HCEC 1CT (cell line): Measurements from ENCODE around the gene CBX4.

Experiments used
- DNase-seq: peaks from one replicate; pipeline ENCODE4 v3.0.0-alpha.2; 2017

The CBX4 gene

DNA sequence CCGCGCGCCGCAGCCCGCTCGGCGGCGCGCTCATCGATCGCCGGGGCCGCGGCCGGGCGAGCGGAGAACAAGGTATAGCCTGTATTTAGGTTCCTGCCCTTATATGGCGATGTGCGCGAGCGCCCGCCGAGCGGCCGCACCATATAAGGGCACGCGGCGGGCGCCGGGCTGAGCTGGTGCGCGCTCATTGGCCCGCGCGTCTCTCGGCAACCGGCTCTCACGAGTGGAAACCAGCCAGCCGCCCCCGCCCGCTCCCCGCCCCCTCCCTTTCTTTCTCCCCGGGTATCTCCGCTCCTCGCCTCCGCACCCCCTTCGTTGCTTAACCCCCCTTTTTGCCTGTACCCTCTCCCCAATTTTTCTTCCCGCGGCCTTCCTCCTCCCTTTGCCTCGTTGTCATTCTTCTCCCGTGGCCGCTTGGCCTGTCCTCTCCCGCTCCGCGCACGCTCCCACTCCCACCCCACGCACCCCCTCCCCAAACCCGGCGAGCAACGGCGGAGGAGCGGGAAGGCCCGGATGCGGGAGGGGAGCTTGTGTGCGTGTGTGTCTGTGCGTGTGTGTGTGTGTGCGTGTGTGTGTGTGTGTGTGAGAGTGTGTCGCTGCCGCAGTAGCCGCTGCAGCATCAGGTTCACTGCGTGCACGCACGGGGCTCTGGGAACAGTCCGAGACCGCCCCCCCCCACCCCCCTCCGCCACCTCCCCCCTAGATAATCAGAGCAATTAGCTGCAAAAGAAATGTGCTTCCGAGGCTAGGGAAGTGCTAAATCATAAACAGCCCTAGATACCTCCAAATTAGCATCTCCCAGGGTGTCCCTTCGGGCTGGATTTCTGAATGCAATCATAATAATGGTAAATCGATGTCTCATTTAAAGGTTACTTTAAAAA is 28.9 kb downstream of the CBX4 start:
- peak; percentile 88 for DNase-seq

DNA sequence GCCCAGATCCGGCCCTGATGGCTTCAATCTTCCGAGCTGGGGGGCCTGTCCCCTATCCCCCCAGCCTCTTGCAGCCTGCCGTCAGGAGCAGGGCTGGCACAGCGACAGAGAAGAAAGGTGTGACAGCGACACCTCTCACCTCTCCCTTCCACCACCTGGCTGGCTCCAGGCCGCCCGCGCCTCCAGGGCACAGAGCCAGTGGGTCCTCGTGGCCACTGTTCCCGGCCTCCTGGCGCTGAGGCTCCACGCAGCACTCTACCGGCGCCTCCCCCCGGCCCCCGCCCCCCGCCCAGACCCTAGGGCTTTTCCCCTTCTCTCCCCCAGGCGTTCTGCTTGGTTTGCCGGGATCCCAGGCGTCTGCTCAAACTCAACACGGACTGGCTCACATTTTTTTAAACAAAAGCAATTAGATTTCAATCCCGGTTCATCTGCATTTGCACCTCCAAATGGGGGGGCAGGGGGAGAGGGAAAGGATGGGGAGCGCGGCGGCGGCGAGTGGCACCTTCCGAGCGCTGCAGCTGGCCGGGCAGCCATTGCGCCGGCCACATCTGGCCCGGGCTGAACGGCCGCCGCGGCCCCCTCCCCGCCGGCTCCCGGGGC is 29.6 kb downstream of the CBX4 start:
- DNase-seq = no peak

DNA sequence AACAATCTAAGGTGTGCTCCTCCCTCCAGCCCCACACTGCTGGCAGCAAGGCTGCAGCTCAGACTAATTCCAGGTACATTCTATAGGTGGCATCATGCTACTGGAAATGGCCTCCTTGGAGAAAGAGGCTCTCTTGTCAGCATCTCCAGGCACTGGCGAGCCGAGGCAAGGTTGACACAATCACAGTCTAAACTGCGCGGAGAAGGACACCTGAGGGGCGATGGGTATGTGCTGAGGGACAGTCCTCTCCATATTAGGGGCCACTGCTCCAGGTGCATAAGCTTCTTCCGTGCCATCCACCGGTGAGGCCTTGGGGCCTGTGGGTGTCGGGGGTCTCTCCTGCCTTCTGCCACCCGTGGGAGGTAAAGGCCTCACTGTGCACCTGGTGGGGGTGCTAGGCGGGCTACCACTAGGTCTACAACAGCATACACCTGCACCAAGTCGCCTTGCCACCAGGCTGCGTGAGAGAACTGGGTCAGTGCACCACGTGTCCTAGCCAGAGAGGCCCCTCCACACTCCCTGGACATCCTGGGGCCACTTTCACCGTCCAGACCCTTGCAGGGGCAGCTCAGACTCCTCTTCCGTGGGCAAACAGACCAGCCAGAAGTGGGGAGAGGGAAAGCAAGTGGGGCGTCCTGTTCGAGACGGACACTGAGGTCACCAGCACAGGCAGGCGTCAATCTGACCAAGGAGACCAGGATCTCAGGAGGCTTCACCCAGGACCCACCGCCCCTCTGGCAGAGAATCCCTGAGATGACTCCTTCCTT is 30.3 kb downstream of the CBX4 start:
- peak; percentile 43 for DNase-seq

DNA sequence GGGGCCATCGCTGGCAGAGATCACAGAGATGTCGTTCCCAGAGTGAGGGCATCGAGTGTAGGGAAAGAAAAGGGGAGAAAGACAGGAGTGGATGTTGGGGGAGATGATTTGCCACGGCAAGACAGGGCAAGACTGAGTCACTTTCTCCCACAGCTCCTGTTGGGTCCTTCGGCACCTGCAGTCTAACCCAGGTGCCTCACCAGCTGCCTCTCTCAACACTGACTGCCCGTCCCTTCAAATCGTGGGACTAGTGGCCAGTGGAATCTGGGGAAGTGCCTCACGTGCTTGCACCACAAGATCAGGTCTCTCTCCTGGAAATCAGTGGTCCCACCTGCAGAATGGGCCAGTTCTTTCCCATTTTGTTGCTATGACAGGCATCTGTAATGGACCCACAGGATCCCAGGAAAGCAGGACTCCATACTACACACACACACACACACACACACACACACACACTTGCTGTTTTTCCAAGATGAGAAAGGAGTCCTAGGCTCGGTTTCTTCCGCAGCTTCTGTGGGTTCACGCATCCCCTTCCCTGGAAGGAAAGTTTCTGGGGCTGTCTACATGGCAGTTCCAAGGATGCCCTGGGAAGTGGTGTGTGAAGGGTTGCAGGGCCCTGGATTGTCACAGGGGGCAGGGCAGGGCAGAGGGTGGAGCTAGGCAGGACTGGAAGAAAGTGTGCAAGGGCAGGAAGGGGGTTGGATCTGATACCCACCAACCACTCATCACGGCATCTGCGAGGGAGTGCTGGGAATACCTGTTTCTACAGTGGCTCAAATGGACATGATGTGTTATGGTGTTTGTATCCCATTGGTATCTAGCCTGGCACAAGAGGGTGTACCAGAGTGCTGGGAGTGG is 32.1 kb downstream of the CBX4 start:
- no peak for DNase-seq

DNA sequence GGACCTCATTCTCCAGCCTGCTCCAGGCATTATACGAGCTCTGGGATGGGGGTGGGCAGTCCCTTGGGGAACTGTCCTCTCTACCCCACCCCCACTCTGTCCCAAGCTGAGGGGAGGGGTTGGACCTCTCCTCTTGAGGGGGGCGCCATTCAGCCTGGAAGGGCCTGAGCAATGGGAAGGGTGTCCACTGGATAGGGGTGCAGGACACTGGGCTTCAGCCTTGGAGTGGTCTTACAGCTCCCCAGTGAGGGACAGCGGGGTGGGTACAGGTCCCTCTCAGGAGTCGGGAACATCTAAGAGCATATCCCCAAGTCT is 32.8 kb downstream of the CBX4 start:
- DNase-seq = no peak

DNA sequence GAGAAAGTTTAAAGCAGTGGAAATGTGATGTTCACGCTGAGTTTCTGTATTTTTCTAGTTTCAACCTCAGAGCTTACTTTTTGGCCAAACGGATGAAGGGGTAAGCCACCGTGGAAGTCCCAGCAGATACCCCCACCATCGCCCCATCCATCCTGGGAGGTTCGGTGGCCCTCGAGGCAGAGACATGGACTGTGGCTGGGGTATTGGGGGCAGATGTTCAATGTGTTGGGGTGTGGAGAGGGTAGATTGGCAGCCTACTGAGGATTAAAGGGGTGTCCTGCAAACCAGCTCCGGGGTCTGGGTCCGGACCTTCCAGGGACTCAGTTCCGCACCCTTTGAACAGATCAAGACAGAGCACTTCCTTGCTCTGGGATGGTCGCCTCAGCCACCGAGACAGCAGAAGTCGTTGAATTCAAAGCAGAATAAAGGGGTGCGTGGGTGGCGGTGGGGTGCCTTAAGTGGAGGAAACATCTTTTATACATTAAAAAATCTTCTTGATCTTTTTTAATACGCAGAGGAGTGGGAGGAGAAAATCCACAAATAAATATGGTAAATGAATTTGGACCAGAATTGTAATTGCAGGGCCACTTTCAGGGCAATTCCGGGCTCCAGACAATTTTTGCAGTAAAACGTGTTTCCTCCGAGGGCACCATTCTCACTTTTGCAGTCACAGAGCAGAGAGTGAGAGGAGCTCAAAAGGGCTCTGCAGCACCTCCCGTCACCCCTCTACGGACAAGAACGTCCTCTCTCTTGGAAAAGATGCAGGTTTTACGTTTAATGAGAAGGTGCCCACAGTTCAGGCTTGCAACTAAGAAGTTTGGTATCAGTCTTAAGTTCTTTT is 34.2 kb downstream of the CBX4 start:
- DNase-seq = no peak

DNA sequence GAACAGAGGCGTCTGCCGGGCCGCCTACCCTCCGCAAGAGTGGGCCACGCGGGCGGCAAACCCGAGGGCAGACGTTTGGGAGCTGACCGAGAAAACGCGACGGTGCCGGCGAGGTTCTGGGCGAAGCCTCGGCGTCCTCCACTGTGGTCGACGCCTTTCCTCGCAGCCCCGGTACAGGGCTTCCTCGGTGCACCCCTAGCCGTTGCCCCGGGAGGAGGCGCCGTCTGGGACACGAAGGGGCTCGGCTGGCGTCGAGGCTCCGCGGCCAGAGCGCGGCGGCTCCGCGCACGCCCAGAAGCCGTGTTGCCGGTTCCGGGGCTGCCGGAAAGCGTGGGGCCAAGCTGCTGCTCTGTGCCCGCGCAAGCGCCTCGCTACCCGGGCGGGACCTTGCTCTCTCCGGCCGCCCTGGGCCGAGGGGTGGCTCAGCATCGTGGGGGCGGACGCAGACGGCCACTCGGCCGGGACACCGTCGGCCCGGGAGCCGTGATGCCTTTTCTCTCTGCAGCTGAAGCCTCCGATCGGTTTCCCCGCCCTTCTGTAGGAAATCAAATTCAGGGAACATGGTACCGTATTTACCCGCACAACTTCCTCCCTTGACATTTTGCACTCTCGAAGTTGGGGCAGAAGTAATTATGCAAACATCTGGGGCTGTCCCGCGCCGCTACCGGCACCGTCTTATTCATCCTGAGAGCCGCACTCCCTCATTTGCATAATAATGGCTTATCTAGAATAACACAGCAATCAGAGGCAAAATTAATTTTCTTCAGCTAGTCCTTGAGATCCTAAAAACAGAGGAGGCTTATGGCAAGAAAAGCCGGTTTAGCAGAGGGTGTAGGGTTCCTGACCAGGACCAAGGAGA is 35.0 kb downstream of the CBX4 start:
- DNase-seq = no peak

DNA sequence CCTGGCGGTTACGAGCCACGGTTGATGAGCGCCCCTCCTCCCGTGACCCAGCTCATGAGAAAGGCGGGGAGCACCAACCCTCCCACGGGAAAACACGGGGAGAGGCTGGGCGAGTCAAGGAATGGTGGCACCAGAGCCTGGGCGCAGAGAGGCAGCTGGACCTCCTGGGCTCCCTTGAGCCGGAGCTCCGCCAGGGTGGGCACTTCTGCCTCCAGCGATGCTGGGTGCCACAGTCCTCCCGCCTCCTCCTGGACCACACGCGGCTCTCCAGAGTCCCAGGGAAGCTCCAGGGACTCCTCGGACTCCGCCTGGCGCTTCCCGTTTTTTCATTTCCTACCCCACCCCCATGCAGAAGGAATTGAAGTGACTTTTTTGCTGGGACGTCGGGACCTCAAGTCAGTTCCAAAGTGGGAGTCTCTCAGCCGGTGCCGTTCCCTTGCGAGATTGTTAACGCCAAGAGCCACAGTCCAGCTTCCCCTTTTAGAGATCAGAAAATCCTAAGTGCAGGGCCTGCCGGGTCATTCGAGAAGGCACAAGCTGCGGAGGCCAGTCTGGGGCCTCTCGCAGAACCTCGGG is 35.7 kb downstream of the CBX4 start:
- DNase-seq = no peak

DNA sequence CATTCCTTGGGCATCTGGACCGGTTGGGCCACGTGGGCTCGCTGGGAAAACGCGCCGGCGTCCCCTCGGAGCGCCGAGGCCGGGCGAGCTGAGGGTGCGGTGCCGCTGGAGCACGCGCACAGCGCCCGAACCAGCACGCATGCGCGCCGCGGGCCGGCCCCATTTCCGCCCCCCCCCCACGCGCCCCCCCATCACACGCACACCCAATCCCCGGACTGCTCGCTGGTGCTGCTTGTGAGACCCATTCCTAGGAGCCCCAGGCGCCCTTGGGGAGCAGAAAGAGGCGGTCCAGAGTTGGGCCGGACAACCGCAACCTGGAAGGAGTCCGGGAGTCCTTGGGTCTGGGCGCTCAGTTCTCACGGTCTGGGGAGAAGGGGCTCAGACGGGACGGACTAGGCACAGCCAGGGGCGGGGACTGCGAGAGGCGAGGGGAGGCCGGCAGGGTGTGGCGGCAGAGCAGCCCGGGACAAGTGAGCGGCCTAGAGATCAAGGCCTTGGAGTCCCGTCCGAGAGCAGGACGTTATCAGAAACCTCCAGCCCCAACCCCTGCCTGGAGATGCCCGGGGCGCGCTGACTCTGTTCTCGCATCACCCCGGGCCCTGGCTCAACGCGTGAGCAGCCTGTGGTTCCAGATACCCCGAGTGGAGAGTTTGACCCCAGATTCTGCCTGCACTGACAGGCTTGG is 36.4 kb downstream of the CBX4 start:
- no peak for DNase-seq

DNA sequence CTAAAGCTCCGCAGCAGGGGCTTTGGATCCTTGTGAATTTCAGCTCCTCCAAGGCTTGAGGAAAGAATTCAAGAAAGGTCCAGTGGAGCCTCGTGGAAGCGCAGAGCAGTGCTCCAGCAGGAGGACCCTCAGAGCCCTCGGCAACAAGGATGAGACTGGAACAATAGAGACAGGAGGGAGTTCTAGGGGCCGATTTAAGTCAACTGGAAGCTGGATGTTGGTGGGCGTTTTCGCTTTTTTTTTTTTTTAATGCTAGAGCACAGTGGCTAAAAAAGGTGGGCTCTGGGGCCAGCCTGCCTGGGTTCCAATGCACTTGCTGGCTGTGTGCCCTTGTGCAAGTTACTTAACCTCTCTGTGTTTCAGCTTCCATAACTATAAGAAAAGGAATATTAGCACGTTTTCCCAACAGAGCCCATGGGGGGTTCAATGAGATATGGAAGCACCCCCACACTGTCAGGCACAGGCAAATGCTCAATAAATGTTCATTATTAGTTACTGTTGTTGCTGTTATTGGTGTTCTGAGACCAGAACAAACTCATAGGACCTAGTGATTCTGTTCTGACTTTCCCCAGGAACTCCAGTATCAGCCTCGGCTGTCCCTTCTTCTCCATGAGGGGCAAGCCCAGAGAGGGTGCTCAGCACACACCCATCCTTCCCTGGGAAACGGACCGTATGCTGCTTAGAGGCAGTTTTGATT is 37.1 kb downstream of the CBX4 start:
- DNase-seq = no peak

DNA sequence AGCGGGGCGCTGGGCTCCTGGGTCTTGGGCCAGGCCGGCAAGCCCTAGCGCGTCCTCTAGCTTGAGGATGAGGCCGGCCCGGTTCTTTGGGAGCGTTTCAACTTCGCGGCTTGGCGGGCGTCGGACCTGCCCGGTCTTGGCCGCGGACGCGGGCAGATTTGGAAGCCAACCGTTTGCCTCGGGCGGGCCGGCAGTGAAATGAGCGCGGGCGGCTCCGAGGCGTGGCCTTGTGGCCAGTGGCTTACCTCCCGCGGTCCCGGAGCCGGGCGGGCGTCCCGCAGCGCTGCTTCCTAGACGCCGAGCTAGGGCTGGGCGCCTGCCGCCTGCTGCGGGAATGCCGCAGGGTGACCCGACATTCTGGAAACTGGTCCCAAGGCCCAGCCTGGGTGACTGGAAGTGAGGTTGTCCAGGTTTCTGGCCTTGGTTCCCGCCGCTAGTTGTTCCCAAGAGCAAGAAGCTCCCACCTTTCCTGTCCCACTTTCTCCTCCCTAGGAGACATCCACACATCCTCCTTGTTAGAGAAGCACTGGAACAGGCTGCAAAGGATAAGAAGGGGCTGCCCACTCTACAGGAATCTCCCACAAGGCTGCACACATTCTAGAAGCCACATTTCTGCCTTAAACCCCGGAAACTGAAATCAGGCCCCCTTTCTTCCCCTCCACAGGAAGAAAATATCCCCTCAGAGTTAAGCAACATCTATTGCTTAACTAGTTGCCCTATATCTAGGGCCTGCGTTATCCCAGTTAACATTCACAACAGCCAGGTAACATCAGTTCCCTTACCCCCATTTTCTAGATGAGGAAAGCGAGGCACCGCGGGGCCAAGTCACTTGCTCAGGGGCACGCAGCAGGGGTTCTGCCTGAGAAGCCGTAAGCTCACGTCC is 37.8 kb downstream of the CBX4 start:
- no peak for DNase-seq

DNA sequence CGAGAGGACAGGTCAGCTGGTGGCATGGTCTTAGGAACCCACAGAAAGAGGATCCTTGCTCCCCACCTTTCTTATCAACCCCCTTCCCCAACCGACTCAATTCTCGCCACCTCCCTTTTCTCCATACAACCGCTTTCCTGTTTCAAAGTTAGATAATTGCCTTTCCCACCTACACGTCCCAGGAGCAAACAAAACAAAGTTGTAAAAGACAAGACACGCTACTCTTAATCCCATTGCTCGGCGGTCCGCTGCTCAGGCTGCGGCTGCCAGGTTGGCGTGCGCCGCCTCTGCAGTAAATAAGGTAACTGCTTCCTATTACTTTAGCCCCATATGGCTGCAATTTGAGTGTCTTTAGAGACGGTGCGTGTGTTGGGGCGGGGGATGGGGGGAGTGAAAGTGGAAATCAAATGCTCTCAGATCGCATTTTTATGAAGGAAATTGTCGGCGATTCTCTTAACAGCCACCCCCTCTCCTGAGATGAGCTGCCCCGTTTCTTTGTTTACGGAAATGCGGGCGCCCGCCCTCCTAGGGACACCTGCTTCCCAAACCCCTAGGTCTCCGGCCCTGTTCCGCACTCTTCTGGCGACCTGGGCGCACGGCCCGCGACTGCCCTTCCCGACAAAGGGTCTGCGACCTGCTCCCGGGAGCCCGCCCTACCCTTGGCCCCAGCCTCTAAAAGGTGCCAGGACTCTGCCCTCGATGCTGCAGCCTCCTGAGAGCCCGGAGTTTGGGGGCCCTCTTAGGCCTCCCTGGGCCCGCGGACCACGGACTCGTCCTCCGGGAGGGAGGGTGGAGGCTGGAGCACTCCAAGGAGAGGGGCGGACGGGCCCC is 38.7 kb downstream of the CBX4 start:
- DNase-seq = peak; percentile 54

DNA sequence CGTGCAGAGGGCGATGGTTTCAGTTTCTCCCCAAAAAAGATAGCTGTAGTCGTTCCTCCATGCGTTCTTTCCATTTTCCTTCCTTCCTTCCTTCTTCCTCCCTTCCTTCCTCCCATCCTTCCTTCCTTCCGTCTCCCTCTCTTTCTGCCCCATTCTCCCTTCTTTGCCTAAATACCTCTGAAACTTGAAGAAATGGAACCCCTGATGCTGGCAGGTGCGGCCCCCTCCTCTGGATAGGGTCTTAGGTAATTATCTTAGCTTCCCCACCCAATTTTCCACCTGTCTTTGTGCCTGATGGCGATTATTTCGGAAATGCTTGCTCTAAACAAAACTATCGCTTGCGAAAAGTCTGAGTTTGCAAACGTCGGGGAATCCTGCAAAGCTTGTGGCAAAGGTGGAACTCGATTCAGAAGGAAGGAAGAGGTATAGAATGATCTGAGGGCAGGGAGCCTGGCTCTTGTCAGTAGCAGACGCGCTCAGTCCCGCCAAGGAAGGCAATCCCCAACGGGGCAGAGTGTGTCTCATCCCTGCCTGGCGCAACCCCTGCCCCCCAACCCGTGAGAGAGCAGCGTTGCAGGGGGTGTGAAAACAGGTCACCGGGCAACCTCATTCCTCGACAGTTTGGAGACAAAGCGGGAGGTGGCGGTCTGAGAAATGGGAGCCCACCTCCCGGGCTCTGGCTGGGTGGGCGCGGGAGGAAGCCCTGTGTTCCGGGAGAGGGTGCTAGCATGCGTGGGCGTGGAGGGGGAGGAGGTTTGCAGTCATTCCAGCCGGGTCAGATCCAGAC is 39.5 kb downstream of the CBX4 start:
- DNase-seq = no peak

DNA sequence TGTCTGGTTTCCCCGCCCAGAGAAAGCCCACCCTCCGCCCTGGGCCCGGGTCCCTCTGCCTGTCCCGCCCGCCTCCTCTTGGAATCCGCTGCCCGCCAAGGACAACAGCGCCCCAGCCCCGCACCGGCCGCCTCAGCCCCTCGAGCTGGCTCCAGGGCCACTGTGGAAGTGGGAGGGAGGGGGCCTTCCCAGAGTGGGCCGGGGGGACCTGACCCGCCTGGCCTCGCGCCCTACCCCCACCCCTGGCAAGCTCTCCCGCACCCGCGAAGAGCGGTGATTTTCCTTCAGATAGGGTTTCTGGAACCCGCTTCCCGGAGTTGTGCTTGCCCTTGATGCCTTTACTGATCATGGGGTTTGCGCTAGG is 40.1 kb downstream of the CBX4 start:
- DNase-seq = no peak

DNA sequence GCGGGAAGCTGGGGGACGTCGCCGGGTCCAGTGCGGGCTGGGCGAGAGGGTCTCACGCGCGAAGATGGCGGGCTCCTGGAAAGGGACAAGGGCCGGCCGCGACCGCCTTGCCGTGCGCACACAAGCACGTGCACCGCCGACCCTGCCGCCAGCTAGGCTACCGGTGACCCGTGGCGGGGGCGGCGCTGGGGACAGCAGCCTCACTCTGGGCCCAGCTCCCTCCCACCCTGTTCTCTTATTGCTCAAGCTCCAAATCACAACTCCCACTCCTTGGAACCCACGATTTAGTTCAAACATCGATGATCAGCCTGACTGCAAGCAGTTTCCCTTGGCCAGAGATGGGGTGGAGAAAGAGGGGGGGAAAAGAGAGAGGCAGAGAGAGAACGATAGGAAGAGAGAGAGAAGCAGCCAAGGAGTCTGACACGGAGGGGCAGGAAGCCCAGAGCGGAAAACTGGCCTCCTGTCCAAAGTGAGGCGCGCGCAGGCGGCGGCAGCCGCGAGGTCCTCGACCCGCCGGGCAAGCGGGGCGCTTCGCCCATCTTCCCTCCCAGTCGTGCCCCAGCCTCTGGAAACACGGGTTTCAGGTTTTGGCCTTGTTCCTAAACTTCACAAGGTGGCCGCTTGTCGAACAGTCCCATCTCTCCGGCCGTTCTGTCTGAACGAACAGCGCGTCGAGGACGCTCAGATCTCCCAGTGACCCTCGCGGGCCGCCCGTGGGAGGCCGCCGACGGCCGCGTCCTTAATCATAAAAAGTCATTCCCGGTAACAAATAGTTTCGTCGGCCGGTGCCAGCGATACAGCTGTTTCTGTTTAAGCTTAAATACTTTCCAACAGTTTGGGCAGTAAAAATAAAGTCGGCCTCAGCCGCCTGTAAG is 40.7 kb downstream of the CBX4 start:
- DNase-seq = no peak
